Hepatocyte (in vitro differentiated cells): ENCODE results near the gene SLC25A13.
A peak's percentile ranks its signal among the peaks of the same experiment; 100 is the strongest.

Source experiments
- EZH2 ChIP-seq: fragments of 200-600 bp; sonication (generic); IDR thresholded peaks from 2 replicates; pipeline ENCODE4 v1.6.1; 2016; ENCODE audit warnings: antibody characterized with exemption, mild to moderate bottlenecking, borderline replicate concordance
- TF ChIP-seq, protein P1 (sequence below): fragments of 200-600 bp; sonication (generic); IDR thresholded peaks from 2 replicates; pipeline ENCODE4 v1.5.1; 2016; ENCODE audit warnings: antibody characterized with exemption, mild to moderate bottlenecking; ENCODE audit not compliant: poor library complexity

DNA sequence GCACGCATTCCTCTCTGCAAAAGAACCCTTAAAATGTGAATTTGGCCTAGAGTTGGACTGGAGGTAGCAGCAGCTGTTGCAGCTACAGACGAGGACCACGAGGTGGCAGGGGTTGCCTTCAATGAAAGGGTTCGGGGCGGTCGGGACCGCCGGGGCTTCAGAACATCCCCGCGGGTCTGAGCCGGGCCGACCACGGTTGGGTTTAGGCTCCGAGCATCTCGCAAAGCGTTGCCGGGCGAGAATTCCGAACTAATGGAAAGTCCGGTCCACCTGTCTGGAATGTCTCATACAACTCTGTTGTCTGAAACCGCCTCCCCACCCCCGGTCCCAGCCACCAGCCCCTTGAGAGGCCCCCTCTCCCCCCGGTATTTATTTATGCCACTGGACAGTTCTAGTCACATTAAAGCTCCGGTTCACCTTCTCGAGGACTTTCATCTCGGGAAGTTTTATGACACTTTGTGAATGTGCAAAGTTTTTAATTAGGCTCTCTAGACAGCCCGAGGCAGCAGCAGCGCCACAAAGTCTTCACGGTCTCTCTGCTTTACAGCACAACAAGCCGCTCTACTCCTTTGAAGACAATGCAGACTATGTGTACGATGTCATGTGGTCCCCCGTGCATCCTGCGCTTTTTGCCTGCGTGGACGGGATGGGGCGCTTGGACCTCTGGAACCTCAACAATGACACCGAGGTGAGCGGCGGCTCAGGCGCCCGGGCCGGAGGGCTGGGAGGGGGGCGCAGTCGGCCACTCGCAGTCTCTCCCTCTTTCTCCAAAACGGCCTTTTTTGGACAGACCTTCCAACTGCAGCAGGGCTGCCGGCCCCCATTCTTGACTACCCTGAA, 246.2 kb downstream of the SLC25A13 start:
- no peak for TF ChIP-seq EZH2
- TF ChIP-seq, protein P1, sequence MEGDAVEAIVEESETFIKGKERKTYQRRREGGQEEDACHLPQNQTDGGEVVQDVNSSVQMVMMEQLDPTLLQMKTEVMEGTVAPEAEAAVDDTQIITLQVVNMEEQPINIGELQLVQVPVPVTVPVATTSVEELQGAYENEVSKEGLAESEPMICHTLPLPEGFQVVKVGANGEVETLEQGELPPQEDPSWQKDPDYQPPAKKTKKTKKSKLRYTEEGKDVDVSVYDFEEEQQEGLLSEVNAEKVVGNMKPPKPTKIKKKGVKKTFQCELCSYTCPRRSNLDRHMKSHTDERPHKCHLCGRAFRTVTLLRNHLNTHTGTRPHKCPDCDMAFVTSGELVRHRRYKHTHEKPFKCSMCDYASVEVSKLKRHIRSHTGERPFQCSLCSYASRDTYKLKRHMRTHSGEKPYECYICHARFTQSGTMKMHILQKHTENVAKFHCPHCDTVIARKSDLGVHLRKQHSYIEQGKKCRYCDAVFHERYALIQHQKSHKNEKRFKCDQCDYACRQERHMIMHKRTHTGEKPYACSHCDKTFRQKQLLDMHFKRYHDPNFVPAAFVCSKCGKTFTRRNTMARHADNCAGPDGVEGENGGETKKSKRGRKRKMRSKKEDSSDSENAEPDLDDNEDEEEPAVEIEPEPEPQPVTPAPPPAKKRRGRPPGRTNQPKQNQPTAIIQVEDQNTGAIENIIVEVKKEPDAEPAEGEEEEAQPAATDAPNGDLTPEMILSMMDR, result peak; percentile 97
